ENCODE results near the gene FAM20C.
"Not testable (repeated sequence)": the region's sequence is repeated elsewhere in the genome, so short reads cannot be mapped to it uniquely, and the experiment has no call there.

Gene FAM20C

DNA sequence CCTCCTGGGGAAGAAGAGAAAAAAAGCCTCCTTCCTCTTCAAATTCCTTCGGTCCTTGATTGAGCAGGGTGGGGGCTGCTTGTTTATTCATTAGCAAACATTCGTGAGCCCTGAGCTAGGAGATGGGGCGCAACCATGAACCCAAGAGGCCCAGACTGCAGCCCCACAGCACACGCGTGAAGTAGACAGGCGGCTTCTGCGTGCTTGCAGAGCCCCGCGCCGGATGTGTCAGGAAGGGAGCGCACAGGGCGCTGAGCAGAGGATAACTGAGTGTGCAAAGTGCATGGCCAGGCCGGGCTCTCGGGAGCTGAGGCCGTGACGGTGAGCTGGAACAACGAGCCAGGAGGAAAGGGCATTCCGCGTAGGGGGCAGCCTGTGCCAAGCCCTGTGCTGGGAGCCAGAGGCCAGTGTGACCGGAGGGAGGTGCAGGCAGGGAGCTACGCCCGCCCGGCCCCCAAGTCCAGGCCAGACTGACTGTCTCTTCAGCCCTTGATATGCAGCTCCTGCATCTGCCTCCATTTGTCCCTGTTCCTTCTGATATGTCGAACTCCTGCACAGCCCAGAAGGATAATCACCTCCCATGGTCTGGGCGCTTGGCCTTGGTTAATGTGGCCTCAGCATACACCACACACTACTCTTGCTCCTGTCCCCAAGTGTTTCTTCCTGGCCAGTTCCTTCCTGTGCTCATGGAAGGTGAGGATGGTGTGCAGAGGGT is 102.2 kb downstream of the FAM20C start:
- Histone ChIP-seq H3K27ac (ENCODE audit: low read length) (no peak overlapping the region), H4K20me1 (ENCODE audit: insufficient read depth, low read length) (no peaks in the 10 kb centered on the region), H2AFZ (ENCODE audit: low read depth, low read length) (no peak overlapping the region), H3K9ac (ENCODE audit: low read length) (no peak overlapping the region), H3K4me2 (ENCODE audit: low read length) (no peak overlapping the region), H3K36me3 (replicated peaks; ENCODE audit: low read depth, low read length) (no peaks in the 10 kb centered on the region), H3K27me3 (ENCODE audit: low read depth, low read length) (no peaks in the 10 kb centered on the region), H3K9me3 (ENCODE audit: insufficient read depth, low read length) (no peaks in the 10 kb centered on the region), H3K4me1 (ENCODE audit: low read length) (no peaks in the 10 kb centered on the region), H3K4me3 (ENCODE audit: low read length) (no peak overlapping the region), H3K79me2 (ENCODE audit: low read length) (no peaks in the 10 kb centered on the region)
- TF ChIP-seq, protein P1, sequence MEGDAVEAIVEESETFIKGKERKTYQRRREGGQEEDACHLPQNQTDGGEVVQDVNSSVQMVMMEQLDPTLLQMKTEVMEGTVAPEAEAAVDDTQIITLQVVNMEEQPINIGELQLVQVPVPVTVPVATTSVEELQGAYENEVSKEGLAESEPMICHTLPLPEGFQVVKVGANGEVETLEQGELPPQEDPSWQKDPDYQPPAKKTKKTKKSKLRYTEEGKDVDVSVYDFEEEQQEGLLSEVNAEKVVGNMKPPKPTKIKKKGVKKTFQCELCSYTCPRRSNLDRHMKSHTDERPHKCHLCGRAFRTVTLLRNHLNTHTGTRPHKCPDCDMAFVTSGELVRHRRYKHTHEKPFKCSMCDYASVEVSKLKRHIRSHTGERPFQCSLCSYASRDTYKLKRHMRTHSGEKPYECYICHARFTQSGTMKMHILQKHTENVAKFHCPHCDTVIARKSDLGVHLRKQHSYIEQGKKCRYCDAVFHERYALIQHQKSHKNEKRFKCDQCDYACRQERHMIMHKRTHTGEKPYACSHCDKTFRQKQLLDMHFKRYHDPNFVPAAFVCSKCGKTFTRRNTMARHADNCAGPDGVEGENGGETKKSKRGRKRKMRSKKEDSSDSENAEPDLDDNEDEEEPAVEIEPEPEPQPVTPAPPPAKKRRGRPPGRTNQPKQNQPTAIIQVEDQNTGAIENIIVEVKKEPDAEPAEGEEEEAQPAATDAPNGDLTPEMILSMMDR (IDR thresholded peaks at IDR 0.05; ENCODE audit: low read depth, low read length): no peak
- no peak for TF ChIP-seq EZH2phosphoT487 (IDR thresholded peaks at IDR 0.05; ENCODE audit: low read depth)

DNA sequence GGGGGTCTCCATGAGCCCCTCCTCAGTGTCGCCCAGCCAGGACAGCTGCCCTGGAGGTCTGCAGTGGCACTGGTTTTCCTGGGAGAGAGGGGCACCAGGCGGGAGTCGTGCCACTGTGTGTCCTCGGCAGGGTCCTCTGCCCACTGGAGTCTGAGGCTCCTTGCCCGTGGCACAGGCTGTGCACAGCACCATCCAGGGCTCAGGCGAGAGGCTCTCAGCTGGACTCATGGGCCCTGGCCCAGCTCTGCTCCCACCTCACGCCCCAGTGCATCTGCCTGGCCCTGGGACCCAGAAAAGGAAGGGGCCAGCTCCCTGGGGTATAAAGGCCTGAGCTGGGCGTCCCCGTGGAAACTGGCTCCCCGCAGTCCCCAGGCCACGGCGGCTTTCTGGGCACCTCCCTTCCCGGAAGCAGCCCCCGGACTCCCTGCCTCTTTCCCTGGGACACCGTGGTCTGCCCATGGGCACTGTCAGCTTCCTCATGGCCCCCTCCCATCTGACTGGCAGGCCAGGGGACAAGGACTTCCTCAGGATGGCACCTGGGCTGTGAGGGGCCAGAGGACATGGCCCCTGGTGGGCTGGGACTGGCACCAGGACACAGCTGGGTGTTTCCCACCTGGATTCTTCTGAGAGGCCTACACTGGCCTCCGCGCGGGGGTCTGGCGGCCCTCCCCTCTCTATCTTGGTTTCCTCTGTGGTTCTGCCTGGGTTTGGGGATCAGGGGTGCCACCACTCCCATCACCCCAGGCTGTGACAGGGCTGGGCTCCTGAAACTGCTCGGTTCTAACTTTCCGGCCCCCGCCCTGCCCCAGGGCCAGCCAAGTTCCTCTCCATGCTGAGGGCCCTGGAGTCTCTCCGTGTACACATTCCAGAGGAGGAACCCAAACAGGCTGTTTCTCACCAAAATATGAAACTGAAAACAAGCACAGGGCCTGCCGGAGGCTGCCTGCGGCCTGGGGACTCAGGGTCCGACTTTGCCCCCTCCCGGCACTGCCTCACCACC is 103.1 kb downstream of the FAM20C start:
- H3K9me3 ChIP-seq (ENCODE audit: insufficient read depth, low read length): no peaks in the 10 kb centered on the region
- H3K27me3 ChIP-seq (ENCODE audit: low read depth, low read length): no peaks in the 10 kb centered on the region
- H3K4me2 ChIP-seq (ENCODE audit: low read length): no peak overlapping the region
- H3K36me3 ChIP-seq (replicated peaks; ENCODE audit: low read depth, low read length): no peaks in the 10 kb centered on the region
- H3K27ac ChIP-seq (ENCODE audit: low read length): no peak overlapping the region
- H2AFZ ChIP-seq (ENCODE audit: low read depth, low read length): no peak overlapping the region
- no peaks in the 10 kb centered on the region for H3K79me2 ChIP-seq (ENCODE audit: low read length)
- H3K4me1 ChIP-seq (ENCODE audit: low read length): no peaks in the 10 kb centered on the region
- no peak overlapping the region for H3K4me3 ChIP-seq (ENCODE audit: low read length)
- H4K20me1 ChIP-seq (ENCODE audit: insufficient read depth, low read length): no peaks in the 10 kb centered on the region
- H3K9ac ChIP-seq (ENCODE audit: low read length): no peak overlapping the region
- TF ChIP-seq, protein P1 (IDR thresholded peaks at IDR 0.05; ENCODE audit: low read depth, low read length): no peak
- TF ChIP-seq EZH2phosphoT487 (IDR thresholded peaks at IDR 0.05; ENCODE audit: low read depth): no peak

DNA sequence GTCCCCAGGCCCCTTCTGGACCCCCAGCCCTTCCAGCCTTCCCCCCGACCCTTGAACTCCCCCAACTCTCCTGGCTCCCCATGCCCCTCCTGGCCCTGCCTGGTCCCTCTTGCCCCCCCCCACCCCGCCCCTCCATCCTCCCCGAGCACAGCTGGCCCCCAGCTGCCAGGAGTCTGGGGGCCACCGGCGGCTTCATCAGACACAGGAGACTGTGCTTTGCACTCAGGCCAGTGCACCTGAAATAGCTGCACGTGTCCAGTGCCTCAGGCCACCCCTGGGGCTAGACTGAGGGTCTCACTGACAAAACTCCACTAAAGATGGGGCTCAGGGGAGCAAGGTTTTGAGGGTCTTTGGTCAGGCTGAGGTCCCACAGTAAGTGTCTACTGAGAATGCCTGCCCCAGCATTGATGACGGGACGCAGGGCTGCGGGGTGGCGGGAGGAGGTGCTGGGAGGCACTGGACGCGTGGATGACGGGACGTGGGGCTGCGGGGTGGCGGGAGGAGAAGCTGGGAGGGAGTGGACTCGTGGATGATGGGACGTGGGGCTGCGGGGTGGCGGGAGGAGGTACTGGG is 104.1 kb downstream of the FAM20C start:
- H3K27ac ChIP-seq (ENCODE audit: low read length): no peak overlapping the region

DNA sequence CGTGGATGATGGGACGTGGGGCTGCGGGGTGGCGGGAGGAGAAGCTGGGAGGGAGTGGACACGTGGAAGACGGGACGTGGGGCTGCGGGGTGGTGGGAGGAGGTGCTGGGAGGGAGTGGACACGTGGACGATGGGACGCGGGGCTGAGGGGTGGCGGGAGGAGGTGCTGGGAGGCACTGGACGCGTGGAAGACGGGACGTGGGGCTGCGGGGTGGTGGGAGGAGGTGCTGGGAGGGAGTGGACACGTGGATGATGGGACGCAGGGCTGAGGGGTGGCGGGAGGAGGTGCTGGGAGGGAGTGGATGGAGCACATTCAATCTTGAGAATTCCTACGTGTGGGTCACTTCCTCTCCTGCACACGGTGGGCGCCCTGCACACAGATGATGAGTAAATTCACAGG is 104.8 kb downstream of the FAM20C start:
- not testable (repeated sequence) for H3K9me3 ChIP-seq (ENCODE audit: insufficient read depth, low read length); H3K4me3 ChIP-seq (ENCODE audit: low read length); H3K36me3 ChIP-seq (replicated peaks; ENCODE audit: low read depth, low read length); H3K4me2 ChIP-seq (ENCODE audit: low read length); H3K79me2 ChIP-seq (ENCODE audit: low read length); H3K27ac ChIP-seq (ENCODE audit: low read length); H2AFZ ChIP-seq (ENCODE audit: low read depth, low read length); H3K9ac ChIP-seq (ENCODE audit: low read length); H4K20me1 ChIP-seq (ENCODE audit: insufficient read depth, low read length); H3K4me1 ChIP-seq (ENCODE audit: low read length); H3K27me3 ChIP-seq (ENCODE audit: low read depth, low read length)

More for the DNA sequence above, 104.1 kb downstream of the FAM20C start:
- Histone ChIP-seq H3K9ac (ENCODE audit: low read length) (no peak overlapping the region), H2AFZ (ENCODE audit: low read depth, low read length) (no peak overlapping the region), H3K4me2 (ENCODE audit: low read length) (no peak overlapping the region), H3K27me3 (ENCODE audit: low read depth, low read length) (no peaks in the 10 kb centered on the region), H4K20me1 (ENCODE audit: insufficient read depth, low read length) (no peaks in the 10 kb centered on the region), H3K36me3 (replicated peaks; ENCODE audit: low read depth, low read length) (no peaks in the 10 kb centered on the region), H3K4me1 (ENCODE audit: low read length) (no peaks in the 10 kb centered on the region), H3K4me3 (ENCODE audit: low read length) (no peak overlapping the region), H3K79me2 (ENCODE audit: low read length) (no peaks in the 10 kb centered on the region), H3K9me3 (ENCODE audit: insufficient read depth, low read length) (no peaks in the 10 kb centered on the region)
- TF ChIP-seq EZH2phosphoT487 (IDR thresholded peaks at IDR 0.05; ENCODE audit: low read depth): no peak
- TF ChIP-seq, protein P1 (IDR thresholded peaks at IDR 0.05; ENCODE audit: low read depth, low read length): no peak
